ENCODE data around the gene OR6B1.

Gene OR6B1

DNA sequence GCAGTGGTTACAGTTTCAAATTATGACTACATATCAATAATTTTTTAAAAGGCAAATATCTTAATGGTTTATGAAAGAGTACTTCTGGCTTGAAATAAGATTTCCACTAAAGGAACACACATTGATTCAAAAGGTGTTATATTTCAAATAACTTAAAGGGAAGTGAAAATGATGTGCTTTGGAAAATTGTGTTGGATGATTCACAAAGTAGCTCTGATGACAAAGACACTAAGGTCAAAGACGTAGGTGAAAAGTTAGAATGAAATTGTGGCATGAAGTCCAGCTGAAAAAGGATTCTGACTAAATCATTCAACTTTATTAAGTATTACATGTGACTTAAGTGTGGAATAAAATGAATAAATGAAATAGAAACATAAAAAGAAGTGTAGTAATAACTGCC is 27.9 kb downstream of the OR6B1 start:
- no peak for DNase-seq (ENCODE audit: low spot score)
- TF ChIP-seq, protein P1, sequence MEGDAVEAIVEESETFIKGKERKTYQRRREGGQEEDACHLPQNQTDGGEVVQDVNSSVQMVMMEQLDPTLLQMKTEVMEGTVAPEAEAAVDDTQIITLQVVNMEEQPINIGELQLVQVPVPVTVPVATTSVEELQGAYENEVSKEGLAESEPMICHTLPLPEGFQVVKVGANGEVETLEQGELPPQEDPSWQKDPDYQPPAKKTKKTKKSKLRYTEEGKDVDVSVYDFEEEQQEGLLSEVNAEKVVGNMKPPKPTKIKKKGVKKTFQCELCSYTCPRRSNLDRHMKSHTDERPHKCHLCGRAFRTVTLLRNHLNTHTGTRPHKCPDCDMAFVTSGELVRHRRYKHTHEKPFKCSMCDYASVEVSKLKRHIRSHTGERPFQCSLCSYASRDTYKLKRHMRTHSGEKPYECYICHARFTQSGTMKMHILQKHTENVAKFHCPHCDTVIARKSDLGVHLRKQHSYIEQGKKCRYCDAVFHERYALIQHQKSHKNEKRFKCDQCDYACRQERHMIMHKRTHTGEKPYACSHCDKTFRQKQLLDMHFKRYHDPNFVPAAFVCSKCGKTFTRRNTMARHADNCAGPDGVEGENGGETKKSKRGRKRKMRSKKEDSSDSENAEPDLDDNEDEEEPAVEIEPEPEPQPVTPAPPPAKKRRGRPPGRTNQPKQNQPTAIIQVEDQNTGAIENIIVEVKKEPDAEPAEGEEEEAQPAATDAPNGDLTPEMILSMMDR (IDR thresholded peaks at IDR 0.05; ENCODE audit: extremely low read depth, missing control alignments): no peak

DNA sequence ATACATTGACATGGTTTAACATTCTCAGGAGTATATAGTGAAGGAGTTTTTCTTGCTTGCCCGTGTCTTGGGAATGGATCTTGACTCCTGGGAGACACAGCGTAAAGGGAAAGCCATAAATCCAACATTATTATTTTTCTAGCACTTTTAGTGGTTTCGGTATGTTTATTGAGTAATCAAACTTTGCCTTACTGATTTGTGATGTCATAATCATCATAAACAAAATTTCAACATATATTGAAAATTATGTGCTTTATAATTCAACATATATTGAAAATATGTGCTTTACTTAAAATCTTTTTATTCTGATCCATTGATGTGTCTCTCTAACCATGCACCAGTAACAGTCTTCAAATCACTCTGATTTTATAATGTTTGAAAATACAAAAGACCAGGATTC is 28.4 kb downstream of the OR6B1 start:
- TF ChIP-seq, protein P1 (IDR thresholded peaks at IDR 0.05; ENCODE audit: extremely low read depth, missing control alignments): no peak
- DNase-seq (ENCODE audit: low spot score): no peak

DNA sequence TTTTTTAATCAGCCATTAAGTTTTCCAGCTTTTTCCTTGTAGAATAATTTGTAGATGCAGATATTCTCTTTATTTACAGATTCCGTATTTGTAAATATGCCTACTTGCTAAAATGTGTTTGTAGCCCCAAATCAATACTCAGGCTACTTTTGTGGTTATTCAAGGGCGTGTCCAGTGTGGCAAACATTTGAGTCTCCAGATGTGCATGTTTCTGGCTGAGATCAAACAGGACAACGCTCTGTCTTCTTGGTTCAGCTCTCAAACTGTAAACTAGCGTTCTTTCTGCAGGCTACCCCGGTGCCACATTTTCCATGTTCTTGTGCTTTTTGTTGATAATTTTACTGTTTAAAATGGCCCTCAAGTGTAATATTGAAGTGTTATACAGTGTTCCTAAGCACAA is 32.4 kb downstream of the OR6B1 start:
- TF ChIP-seq, protein P1 (IDR thresholded peaks at IDR 0.05; ENCODE audit: extremely low read depth, missing control alignments): no peak
- no peak for DNase-seq (ENCODE audit: low spot score)

DNA sequence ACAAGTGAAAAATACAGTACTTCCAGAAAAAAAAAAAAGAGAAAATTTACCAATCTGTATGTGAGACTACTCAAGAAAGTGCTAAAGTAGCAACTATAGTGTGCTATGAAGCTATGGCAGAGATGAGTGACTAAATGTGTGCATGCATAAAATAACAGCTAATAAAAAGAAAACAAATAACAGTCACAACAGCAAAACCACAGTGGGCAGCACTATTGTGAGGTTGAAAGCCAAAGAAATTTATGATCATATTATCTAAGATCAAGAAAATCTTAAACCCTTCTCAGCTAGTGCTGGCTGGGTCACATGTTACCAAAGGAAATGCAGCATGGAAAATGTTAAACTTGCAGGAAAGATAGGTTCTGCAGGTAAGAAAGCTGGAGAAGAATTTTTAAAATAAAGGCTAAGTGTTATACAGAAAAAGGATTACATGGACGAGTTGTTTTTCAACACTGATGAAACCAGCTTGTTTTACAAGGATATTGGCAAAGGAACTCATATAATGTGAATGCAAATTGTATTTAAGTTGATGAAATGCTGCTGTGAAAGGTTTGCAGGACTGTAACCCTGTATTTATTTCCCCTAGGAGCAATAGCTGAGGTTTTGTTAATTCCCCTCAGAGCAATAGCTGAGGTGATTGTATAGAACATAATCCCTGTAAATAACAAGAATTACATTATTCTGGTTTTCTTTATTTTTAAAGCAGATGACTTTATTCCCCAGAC is 33.0 kb downstream of the OR6B1 start:
- DNase-seq (ENCODE audit: low spot score): no peak

DNA sequence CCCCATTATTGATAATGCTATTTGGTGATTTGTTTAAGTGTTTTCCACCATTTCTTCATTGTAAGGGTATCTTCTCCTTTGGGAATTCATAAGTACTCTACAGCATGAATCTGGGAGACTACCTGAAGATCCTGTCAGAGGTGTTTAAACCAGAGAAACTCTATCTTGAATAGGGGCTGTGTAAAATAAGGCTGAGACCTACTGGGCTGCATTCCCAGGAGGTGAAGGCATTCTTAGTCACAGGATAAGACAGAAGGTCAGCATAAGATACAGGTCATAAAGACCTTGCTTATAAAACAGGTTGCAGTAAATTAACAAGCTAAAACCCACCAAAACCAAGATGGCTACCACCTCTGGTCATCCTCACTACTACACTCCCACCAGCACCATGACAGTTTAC is 35.3 kb downstream of the OR6B1 start:
- DNase-seq (ENCODE audit: low spot score): no peak
- TF ChIP-seq, protein P1 (IDR thresholded peaks at IDR 0.05; ENCODE audit: extremely low read depth, missing control alignments): no peak

More for the DNA sequence above, 33.0 kb downstream of the OR6B1 start:
- TF ChIP-seq, protein P1 (IDR thresholded peaks at IDR 0.05; ENCODE audit: extremely low read depth, missing control alignments): no peak

DNA sequence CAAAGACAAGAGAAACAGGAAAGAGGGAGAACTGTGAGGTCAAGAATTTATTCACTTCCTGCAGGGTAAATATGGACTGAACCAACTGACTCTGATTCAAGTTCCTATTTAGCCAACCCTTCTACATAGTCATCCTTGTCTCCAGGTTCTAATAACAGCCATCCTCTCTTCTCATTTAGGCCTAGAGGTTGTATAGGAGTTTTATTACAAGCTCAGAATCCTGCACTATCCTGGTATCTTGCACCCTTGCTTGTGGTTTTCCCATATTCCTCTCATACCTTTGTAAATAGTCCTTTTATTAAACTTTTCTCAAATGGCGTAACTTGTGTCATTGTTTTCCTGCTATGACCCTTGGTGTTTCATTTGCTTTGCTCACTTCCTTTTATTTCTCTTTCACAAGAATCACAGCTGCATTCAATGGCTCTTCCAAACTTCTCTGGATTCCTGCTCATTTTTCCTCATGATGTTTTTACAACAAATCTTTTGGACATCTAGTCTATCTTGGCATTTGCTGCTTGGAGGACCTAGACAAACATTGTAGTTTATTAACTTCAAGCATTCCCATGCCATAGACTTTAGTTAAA is 36.3 kb downstream of the OR6B1 start:
- DNase-seq (ENCODE audit: low spot score): no peak
- TF ChIP-seq, protein P1 (IDR thresholded peaks at IDR 0.05; ENCODE audit: extremely low read depth, missing control alignments): no peak

DNA sequence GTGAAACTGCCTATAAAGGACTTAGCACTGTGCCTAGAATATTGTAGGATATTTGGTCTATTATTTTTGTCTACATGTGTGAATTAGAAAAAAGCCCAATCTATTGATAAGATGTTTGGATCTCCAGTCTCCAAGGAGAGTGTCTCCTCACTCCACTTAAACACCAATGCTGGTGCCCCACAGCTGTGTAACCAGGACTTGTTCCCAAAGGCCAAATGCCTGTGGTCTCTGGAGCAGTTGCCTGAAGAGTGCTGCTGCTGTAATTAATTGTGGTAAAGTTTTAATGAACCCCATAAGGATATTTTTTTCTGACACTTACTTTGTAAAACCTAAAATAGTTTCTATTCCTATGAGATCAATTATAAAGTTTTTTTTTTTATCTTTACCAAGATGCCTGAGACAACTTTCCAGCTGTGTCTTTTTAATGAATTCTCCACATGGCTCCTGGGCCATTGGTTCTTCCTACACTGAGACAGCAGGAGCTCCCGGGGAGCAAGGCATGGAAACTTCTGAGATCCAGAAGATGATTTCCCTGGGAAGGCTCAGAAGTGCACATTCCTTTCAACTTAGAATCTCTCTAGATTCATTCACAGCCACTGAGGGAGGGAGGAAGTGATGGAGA is 37.4 kb downstream of the OR6B1 start:
- TF ChIP-seq, protein P1 (IDR thresholded peaks at IDR 0.05; ENCODE audit: extremely low read depth, missing control alignments): no peak
- DNase-seq (ENCODE audit: low spot score): no peak
